Epithelial cell of proximal tubule (primary cell): ENCODE data around the gene PXDN. TPM values are rescaled to one million over a fixed set of nuclear protein-coding genes. Genes with fewer than 3 reads are reported as not detected.
"Not testable (repeated sequence)": the region's sequence is repeated elsewhere in the genome, so short reads cannot be mapped to it uniquely, and the experiment has no call there.

Source experiments
- DNase-seq: peaks from one replicate; pipeline ENCODE4 v3.0.0-alpha.2; 2011; ENCODE audit warnings: low read depth
- H3K4me3 ChIP-seq: 2 replicates; pipeline ENCODE4 v1.5.1; 2011; ENCODE audit warnings: low read depth, mild to moderate bottlenecking, low read length
- total RNA-seq: library from RNA; depleted of rRNA; stranded (reverse); fragments of >200 nt; gene quantifications from 2 replicates; pipeline ENCODE4 v1.2.3, GENCODE V29; 2015
- TF ChIP-seq, protein P1 (sequence below): conservative IDR thresholded peaks from 2 replicates; pipeline ENCODE4 v1.5.1; 2012; ENCODE audit warnings: low read depth, mild to moderate bottlenecking, low read length

The PXDN gene
- total RNA-seq, 1 donor from 2014 or later, result 197 TPM

DNA sequence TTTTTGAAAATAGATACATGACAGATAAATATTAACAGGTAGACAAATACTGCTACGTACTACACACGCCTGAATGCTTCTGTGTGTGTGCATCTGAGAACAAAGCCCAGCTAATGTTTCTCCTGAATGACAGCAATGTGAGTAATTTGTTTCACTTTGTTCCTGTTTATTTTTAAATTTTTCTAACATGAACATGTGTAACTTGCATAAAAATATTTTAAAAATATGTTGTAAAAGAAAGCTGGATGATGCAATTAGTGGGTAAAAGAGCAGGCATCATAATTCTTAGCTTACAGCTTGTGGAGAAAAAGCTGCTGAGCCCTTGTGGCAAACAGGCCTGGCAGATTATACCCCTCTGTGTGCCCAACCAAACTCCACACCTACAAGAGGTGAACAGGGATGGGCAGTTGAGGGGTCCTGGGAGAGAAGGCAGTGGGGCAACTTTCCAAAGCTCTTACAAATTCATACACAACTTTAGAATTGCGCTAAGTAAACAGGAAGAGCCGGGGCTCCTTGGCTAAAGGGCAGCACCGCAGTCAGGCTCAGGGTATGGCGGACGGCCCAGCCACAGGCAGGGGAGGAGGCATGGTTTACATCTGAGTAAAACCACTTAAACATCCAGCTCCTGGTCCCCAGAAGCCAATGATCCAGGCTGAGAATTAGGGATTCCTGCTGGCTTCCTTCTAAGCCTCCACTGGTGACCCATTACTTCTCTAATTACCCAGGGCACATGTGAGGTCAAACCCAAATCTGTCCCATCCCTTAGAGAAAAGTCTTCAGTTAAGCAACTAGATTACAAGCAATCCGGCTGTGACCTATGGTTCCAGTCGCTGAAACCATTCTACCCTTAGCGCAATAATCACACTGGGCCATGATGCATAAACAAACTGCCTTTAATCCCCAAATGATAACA lies 14.0 kb downstream of the PXDN start:
- DNase-seq, result no peak
- H3K4me3 ChIP-seq, result no peak overlapping the region
- TF ChIP-seq, protein P1, sequence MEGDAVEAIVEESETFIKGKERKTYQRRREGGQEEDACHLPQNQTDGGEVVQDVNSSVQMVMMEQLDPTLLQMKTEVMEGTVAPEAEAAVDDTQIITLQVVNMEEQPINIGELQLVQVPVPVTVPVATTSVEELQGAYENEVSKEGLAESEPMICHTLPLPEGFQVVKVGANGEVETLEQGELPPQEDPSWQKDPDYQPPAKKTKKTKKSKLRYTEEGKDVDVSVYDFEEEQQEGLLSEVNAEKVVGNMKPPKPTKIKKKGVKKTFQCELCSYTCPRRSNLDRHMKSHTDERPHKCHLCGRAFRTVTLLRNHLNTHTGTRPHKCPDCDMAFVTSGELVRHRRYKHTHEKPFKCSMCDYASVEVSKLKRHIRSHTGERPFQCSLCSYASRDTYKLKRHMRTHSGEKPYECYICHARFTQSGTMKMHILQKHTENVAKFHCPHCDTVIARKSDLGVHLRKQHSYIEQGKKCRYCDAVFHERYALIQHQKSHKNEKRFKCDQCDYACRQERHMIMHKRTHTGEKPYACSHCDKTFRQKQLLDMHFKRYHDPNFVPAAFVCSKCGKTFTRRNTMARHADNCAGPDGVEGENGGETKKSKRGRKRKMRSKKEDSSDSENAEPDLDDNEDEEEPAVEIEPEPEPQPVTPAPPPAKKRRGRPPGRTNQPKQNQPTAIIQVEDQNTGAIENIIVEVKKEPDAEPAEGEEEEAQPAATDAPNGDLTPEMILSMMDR, result no peak

DNA sequence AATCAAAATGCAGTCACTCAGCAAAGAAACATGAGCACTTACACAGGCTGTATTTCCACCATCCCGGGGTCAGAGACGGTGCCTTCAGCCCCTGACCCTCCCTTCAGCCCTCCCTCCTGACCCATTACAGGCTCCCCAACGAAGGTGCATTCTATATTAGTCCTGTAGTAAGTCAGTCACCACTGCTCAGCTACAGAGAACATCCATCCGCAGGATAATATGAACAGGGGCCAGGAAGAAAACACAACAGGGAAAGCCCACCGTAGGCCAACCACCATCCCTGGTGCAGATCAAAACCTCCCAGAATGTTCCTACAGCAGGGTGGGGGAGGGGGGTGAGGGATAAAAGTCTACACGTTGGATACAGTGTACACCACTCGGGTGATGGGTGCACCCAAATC lies 15.1 kb downstream of the PXDN start:
- TF ChIP-seq, protein P1, result no peak
- no peak overlapping the region for H3K4me3 ChIP-seq
- DNase-seq, result no peak

DNA sequence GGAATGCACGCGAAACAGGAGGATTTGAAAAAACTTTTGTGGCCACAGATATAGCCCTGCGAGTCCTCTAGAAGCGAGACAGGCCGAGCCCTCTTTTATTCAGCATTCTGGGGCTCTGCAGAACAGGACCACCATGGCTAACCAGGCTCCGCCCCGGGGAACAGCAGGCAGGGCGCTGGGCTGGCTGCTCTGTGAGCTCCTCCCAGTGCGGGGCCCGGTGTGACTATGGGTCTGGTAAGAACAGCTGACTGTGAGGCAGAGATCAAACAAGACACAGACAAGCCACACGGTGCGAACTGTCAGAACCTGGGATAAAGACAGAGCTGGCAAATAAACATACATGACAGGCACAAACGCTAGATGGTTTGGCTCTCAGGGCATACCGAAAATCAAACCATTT lies 15.5 kb downstream of the PXDN start:
- peak overlapping the region; percentile 32 for H3K4me3 ChIP-seq
- DNase-seq, result no peak
- TF ChIP-seq, protein P1, result no peak

DNA sequence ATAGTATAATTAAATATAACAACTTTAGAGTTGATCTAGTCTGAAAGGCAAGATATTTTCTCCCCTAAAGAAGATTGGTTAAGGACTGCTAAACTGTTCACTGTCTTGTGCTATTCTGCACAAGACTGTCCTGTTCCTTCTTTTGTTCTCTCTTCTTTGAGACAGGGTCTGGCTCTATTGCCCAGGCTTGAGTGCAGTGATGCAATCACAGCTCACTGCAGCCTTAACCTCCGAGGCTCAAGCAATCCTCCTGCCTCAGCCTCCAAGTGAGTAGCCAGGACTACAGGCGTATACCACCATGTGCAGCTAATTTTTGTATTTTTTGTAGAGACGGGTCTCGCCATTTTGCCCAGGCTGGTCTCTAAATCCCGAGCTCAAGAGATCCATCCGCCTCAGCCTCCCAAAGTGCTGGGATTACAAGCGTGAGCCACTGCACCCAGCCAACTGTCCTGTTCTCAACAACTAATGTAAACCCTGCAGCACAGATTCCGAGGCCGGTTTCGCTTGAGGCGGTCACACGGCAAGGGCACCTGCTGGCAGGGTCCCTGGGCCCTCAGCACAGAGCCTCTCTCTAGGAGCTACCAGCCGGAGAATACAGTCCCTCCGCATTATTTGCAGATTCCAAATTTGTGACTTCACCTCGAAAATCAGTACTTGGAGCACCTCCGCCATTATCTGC lies 16.4 kb downstream of the PXDN start:
- no peak for DNase-seq
- H3K4me3 ChIP-seq, result no peak overlapping the region
- TF ChIP-seq, protein P1, result no peak

DNA sequence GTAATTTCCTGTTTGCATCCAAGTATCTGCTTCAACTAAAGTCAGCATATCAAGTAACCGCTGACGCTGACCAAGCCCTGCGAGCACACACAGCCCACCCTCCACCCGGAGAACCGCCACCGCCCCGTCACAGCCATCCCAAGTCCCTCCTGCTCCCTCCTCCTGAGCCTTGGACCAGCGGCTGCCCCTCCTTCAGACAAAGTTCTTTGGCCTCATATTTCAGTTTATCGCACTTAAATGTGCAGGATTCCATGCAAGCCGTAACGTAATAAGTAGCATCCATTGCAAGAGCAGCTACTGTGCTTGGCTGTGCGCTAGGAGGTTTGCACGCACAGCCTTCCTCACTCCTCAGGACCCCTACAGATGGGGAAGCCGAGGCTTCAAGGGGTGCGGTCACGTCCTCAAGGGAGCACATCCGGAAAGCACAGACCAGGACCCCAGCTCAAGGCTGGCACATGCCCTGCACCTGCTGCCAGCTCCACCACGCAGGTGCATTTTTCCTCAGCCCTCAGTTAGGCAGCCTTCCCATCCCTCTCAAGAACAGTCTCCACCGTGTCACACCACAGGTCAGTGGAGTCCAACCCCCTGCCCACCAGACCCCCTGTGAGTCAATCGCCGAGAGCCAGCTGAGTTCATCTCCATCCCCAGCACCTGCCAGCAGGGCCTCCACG lies 17.1 kb downstream of the PXDN start:
- DNase-seq, result no peak

DNA sequence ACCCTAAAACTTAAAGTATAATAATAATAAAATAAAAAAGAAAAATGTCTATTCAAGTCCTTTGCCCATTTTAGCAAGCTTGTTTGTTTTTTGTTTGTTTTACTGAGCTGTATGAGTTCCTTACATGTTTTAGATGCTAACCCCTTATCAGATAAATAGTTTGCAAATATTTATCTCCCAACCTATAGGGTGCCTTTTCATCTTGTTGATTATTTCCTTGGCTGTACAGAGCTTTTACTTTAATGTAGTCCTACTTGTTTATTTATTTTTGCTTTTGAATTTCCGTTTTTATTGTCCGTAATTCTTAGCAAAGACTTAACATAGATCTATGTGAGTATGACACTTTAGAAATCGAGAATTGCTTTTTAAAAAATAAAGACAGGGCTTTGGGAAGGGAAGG lies 17.8 kb downstream of the PXDN start:
- TF ChIP-seq, protein P1, result no peak
- no peak for DNase-seq
- no peak overlapping the region for H3K4me3 ChIP-seq

More for the DNA sequence above, 17.1 kb downstream of the PXDN start:
- peak overlapping the region; percentile 29 for H3K4me3 ChIP-seq
- TF ChIP-seq, protein P1, result no peak

DNA sequence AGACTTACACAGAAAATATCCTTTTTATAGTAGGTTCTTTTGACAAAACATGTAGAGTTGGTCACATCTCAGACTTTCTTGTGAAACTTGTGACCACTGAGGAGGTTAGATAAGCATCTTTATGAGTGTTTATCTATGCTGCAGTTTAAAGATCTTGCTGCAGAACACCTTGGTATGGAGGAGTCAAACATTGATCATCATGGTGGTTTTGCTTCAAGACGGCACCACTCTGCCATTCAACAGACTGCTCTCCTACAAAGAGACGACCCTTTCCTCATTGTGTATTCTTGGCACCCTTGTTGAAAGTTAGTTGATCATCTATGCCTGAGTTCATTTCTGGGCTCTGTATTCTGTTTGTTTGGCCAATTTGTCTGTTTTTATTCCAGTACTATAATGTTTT lies 20.0 kb downstream of the PXDN start:
- DNase-seq, H3K4me3 ChIP-seq: not testable (repeated sequence)
